A549 (cell line): ENCODE data around the gene CXCR1. TPM values are rescaled to one million over a fixed set of nuclear protein-coding genes. Genes with fewer than 3 reads are reported as not detected.

Source experiments
- ATAC-seq, 2 experiments: fragments of 200-7000 bp in 1 of 2; fragments of >200 bp in 1 of 2; cut with Nextera tagmentation in 1 of 2; cut with Tn5 transposase in 1 of 2; 3 replicates each; pipeline versions ENCODE4 v1.8.0 to v1.9.1; 2018 to 2020; ENCODE audit warnings: mild to moderate bottlenecking in 1 of 2, moderate library complexity in 1 of 2
- CTCF ChIA-PET: fragments of 300-600 bp; sonication (Branson Sonifier 250); formaldehyde crosslinking; extraction: SDS; loops from one replicate; lab custom pipeline; 2021; ENCODE audit warnings: antibody characterized with exemption, inconsistent platforms; lab: Yijun Ruan, JAX
- POLR2A ChIA-PET: fragments of 350-600 bp; formaldehyde crosslinking; extraction: SDS; loops from one replicate; lab custom pipeline; 2021; ENCODE audit warnings: antibody characterized with exemption, inconsistent platforms; lab: Yijun Ruan, JAX
- DNase-seq, 2 experiments: peaks; one replicate each; pipeline versions ENCODE4 v3.0.0 to v3.0.0-alpha.2; 2011 to 2016; ENCODE audit warnings: low read depth in 1 of 2, low spot score in 1 of 2
- FAIRE-seq: peaks from 2 replicates; lab custom pipeline; 2011; peaks lifted over from hg19 to GRCh38; lab: Jason Lieb, UNC
- H3K27ac ChIP-seq, 2 experiments: fragments of >200 bp; sonication (Bioruptor Twin); formaldehyde crosslinking; 3 replicates each; pipeline ENCODE4 v1.5.1; 2016 to 2017
- H3K4me1 ChIP-seq: fragments of >200 bp; sonication (Bioruptor Twin); formaldehyde crosslinking; 3 replicates; pipeline ENCODE4 v1.6.1; 2016
- H3K4me2 ChIP-seq: fragments of >200 bp; sonication (Bioruptor Twin); formaldehyde crosslinking; 3 replicates; pipeline ENCODE4 v1.6.1; 2016
- H3K4me3 ChIP-seq: fragments of >200 bp; sonication (Bioruptor Twin); formaldehyde crosslinking; 3 replicates; pipeline ENCODE4 v1.5.1; 2016
- H3K9me3 ChIP-seq: fragments of >200 bp; sonication (Bioruptor Twin); formaldehyde crosslinking; 3 replicates; pipeline ENCODE4 v1.6.1; 2016
- BHLHE40 ChIP-seq: IDR thresholded peaks from 2 replicates; pipeline ENCODE4 v1.6.1; 2012; ENCODE audit warnings: low read depth, low read length, inconsistent platforms
- CBX2 ChIP-seq: fragments of 200-600 bp; sonication (generic); IDR thresholded peaks from 2 replicates; pipeline ENCODE4 v1.6.1; 2016; ENCODE audit warnings: low read depth, mild to moderate bottlenecking, borderline replicate concordance
- CBX8 ChIP-seq: fragments of 200-600 bp; sonication (generic); IDR thresholded peaks from 2 replicates; pipeline ENCODE4 v1.6.1; 2016
- CHD4 ChIP-seq: fragments of 200-600 bp; sonication (generic); IDR thresholded peaks from 2 replicates; pipeline ENCODE4 v1.6.1; 2016; ENCODE audit warnings: antibody characterized with exemption, mild to moderate bottlenecking, borderline replicate concordance
- EHF ChIP-seq: fragments of 250-450 bp; sonication (Bioruptor Pico); IDR thresholded peaks from 2 replicates; pipeline ENCODE4 v1.5.0; 2020; ENCODE audit warnings: mild to moderate bottlenecking
- EP300 ChIP-seq, 2 experiments: fragments of >200 bp; sonication (Bioruptor Twin); formaldehyde crosslinking; IDR thresholded peaks; 2 replicates in 1 of 2; 3 replicates in 1 of 2; pipeline ENCODE4 v1.6.1; 2016 to 2017
- FOSL2 ChIP-seq, 2 experiments: fragments of 450-650 bp in 1 of 2; fragments of >200 bp in 1 of 2; sonication (Bioruptor Twin) in 1 of 2; formaldehyde crosslinking; IDR thresholded peaks; 2 replicates each; pipeline versions ENCODE4 v1.5.0 to v1.6.1; 2016 to 2020; ENCODE audit warnings: mild to moderate bottlenecking in 1 of 2, moderate library complexity in 1 of 2
- GATA3 ChIP-seq: IDR thresholded peaks from 2 replicates; pipeline ENCODE4 v1.6.1; 2012; ENCODE audit warnings: borderline replicate concordance
- KDM1A ChIP-seq: fragments of 200-600 bp; sonication (generic); IDR thresholded peaks from 2 replicates; pipeline ENCODE4 v1.6.1; 2016; ENCODE audit warnings: low read depth, mild to moderate bottlenecking
- MAFK ChIP-seq: fragments of 450-650 bp; IDR thresholded peaks from 2 replicates; pipeline ENCODE4 v1.6.1; 2014; ENCODE audit not compliant: partially characterized antibody
- MAZ ChIP-seq: fragments of 150-350 bp; IDR thresholded peaks from 2 replicates; pipeline ENCODE4 v1.6.1; 2014; ENCODE audit warnings: antibody characterized with exemption, low read depth, low read length, borderline replicate concordance
- MYC ChIP-seq: IDR thresholded peaks from 2 replicates; pipeline ENCODE4 v1.6.1; 2012; ENCODE audit warnings: mild to moderate bottlenecking, inconsistent platforms, low read length, improper control_type of control experiment, borderline replicate concordance
- NPAS2 ChIP-seq: fragments of 250-450 bp; sonication (Bioruptor Pico); IDR thresholded peaks from 2 replicates; pipeline ENCODE4 v1.8.0; 2022; ENCODE audit warnings: mild to moderate bottlenecking, moderate library complexity, borderline replicate concordance
- NR3C1 ChIP-seq: fragments of >200 bp; sonication (Bioruptor Twin); formaldehyde crosslinking; IDR thresholded peaks from 3 replicates; pipeline ENCODE4 v1.6.1; 2017
- PHF8 ChIP-seq: fragments of 200-600 bp; sonication (generic); IDR thresholded peaks from 2 replicates; pipeline ENCODE4 v1.6.1; 2016; ENCODE audit warnings: low read depth, mild to moderate bottlenecking, antibody characterized with exemption, moderate library complexity, borderline replicate concordance
- POLR2AphosphoS2 ChIP-seq: conservative IDR thresholded peaks from 2 replicates; pipeline ENCODE4 v1.6.1; 2012; ENCODE audit warnings: low read length, improper control_type of control experiment, inconsistent platforms
- RCOR1 ChIP-seq: fragments of 150-350 bp; IDR thresholded peaks from 2 replicates; pipeline ENCODE4 v1.6.1; 2014; ENCODE audit warnings: antibody characterized with exemption, low read length, low read depth
- TP53 ChIP-seq: fragments of 250-450 bp; sonication (Bioruptor Pico); IDR thresholded peaks from 2 replicates; pipeline ENCODE4 v1.5.0; 2021; ENCODE audit warnings: mild to moderate bottlenecking, moderate library complexity
- ZC3H11A ChIP-seq: fragments of 450-650 bp; IDR thresholded peaks from 2 replicates; pipeline ENCODE4 v1.6.1; 2014; ENCODE audit warnings: antibody characterized with exemption, mild to moderate bottlenecking
- WGBS: methylation state at CpG from one replicate; pipeline ENCODE4 v1.1.6; 2017; ENCODE audit errors: missing lambda C conversion rate; 5-methylcytosine and 5-hydroxymethylcytosine counted together
- polyA plus RNA-seq, 4 experiments: library from polyadenylated mRNA; depleted of rRNA in 3 of 4; stranded (reverse); fragments of >200 nt; fragmentation: RNase III in 1 of 4; extraction: RNeasy Plus Mini Kit Qiagen cat#74134 plus additional on column Dnase treatment in 1 of 4; gene quantifications; 2 replicates in 3 of 4; 3 replicates in 1 of 4; pipeline ENCODE4 v1.2.3, GENCODE V29; 2011 to 2017
- TF ChIP-seq, protein P1 (sequence below): fragments of 150-350 bp; IDR thresholded peaks from 2 replicates; pipeline ENCODE4 v1.6.1; 2014; ENCODE audit warnings: low read depth, mild to moderate bottlenecking, low read length
- TF ChIP-seq, protein P2 (sequence below): fragments of 450-650 bp; IDR thresholded peaks from 2 replicates; pipeline ENCODE4 v1.6.1; 2014; ENCODE audit warnings: antibody characterized with exemption
- TF ChIP-seq, protein P3 (sequence below): fragments of >200 bp; sonication (Bioruptor Twin); formaldehyde crosslinking; IDR thresholded peaks from 3 replicates; pipeline ENCODE4 v1.5.1; 2016
- TF ChIP-seq, protein P4 (sequence below): fragments of >200 bp; sonication (Bioruptor Twin); formaldehyde crosslinking; IDR thresholded peaks from 3 replicates; pipeline ENCODE4 v1.6.1; 2016

The CXCR1 gene
- polyA plus RNA-seq, 2 of the 4 experiments (the other 2 are of a cell fraction), result not detected

DNA sequence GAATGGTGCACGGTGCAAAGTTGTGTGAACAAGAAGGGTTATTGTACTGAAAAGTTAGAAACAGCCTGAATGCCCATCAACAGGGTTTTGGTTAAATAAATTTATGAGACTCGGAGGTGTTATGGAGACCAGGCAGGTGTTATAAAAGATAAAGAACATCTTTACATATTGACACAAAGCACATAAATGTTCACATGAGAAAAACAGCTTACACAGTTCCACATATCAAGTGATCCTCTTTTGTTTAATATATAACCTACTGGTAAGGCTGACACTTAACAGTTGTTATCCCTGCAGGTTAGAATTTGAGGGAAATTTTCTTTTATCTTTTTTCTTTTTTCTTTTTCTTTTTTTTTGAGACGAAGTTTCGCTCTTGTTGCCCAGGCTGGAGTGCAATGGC is 30.2 kb upstream of the CXCR1 start:
- ChIA-PET CTCF (interaction anchor here (0.6 kb wide), 1 partner anchor 559 kb away, joined by 3 read pairs; no protein-coding TSS in a partner anchor), POLR2A (no interaction called here)
- Histone ChIP-seq H3K9me3 (no peaks in the 10 kb centered on the region), H3K27ac (no peak overlapping the region), H3K4me1 (no peaks in the 10 kb centered on the region), H3K4me2 (no peak overlapping the region), H3K4me3 (no peak overlapping the region)
- TF ChIP-seq, protein P1, sequence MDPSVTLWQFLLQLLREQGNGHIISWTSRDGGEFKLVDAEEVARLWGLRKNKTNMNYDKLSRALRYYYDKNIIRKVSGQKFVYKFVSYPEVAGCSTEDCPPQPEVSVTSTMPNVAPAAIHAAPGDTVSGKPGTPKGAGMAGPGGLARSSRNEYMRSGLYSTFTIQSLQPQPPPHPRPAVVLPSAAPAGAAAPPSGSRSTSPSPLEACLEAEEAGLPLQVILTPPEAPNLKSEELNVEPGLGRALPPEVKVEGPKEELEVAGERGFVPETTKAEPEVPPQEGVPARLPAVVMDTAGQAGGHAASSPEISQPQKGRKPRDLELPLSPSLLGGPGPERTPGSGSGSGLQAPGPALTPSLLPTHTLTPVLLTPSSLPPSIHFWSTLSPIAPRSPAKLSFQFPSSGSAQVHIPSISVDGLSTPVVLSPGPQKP, result no peak
- TF ChIP-seq ZC3H11A (no peak), TP53 (CRISPR knock-in tag) (no peak), MAFK (no peak), NR3C1 (no peak), MYC (no peak), EP300 (IDR thresholded peaks at IDR 0.05) (no peak), BHLHE40 (no peak), KDM1A (no peak), MAZ (no peak), RCOR1 (no peak), PHF8 (no peak), CBX8 (no peak), NPAS2 (CRISPR knock-in tag) (no peak), EHF (CRISPR knock-in tag) (no peak), CBX2 (no peak), CHD4 (no peak), GATA3 (no peak)
- TF ChIP-seq, protein P2, sequence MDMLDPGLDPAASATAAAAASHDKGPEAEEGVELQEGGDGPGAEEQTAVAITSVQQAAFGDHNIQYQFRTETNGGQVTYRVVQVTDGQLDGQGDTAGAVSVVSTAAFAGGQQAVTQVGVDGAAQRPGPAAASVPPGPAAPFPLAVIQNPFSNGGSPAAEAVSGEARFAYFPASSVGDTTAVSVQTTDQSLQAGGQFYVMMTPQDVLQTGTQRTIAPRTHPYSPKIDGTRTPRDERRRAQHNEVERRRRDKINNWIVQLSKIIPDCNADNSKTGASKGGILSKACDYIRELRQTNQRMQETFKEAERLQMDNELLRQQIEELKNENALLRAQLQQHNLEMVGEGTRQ, result no peak
- TF ChIP-seq, protein P3, sequence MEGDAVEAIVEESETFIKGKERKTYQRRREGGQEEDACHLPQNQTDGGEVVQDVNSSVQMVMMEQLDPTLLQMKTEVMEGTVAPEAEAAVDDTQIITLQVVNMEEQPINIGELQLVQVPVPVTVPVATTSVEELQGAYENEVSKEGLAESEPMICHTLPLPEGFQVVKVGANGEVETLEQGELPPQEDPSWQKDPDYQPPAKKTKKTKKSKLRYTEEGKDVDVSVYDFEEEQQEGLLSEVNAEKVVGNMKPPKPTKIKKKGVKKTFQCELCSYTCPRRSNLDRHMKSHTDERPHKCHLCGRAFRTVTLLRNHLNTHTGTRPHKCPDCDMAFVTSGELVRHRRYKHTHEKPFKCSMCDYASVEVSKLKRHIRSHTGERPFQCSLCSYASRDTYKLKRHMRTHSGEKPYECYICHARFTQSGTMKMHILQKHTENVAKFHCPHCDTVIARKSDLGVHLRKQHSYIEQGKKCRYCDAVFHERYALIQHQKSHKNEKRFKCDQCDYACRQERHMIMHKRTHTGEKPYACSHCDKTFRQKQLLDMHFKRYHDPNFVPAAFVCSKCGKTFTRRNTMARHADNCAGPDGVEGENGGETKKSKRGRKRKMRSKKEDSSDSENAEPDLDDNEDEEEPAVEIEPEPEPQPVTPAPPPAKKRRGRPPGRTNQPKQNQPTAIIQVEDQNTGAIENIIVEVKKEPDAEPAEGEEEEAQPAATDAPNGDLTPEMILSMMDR, result no peak
- TF ChIP-seq, all 56 proteins: peak for 0
- WGBS, result 74% methylated on average over 4 of the region's 4 CpGs
- DNase-seq (no peak), ATAC-seq (no peak), FAIRE-seq (no peak)

DNA sequence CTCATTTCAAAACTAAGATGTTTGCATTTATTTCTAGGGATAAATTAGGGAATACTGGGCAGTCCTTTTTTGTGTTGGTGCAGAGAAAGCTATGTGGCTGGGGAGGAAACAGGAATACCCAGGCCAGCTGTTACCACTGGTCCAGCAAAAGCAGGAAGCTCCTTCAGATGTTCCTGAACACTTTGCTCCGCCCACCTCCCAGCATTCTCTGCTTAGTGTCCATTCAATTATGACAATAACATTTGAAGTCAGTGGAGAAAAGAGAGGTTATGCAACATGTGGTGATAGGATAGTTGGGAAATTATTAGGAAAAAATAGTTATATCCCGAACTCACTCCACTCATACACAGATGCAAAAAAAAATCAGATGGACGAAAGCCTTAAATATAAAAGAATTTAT is 28.1 kb upstream of the CXCR1 start:
- Histone ChIP-seq H3K9me3 (no peaks in the 10 kb centered on the region), H3K4me3 (no peak overlapping the region), H3K4me1 (no peaks in the 10 kb centered on the region), H3K27ac (no peak overlapping the region), H3K4me2 (no peak overlapping the region)
- ChIA-PET CTCF (interaction anchor here (1.5 kb wide), 1 partner anchor 9 kb away, joined by 3 read pairs; no protein-coding TSS in a partner anchor), POLR2A (no interaction called here)
- 83% methylated on average over 3 of the region's 3 CpGs for WGBS
- no peak for ATAC-seq
- no peak for DNase-seq
- FAIRE-seq, result no peak
- TF ChIP-seq, protein P4, sequence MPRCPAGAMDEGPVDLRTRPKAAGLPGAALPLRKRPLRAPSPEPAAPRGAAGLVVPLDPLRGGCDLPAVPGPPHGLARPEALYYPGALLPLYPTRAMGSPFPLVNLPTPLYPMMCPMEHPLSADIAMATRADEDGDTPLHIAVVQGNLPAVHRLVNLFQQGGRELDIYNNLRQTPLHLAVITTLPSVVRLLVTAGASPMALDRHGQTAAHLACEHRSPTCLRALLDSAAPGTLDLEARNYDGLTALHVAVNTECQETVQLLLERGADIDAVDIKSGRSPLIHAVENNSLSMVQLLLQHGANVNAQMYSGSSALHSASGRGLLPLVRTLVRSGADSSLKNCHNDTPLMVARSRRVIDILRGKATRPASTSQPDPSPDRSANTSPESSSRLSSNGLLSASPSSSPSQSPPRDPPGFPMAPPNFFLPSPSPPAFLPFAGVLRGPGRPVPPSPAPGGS, result no peak
- TF ChIP-seq, protein P1, result no peak
- TF ChIP-seq FOSL2 (IDR thresholded peaks at IDR 0.05) (no peak), FOSL2 (CRISPR knock-in tag; IDR thresholded peaks at IDR 0.05) (no peak), POLR2AphosphoS2 (no peak)
